ENCODE data around the gene NTM.
A peak's percentile ranks its signal among the peaks of the same experiment; 100 is the strongest.

The NTM gene

DNA sequence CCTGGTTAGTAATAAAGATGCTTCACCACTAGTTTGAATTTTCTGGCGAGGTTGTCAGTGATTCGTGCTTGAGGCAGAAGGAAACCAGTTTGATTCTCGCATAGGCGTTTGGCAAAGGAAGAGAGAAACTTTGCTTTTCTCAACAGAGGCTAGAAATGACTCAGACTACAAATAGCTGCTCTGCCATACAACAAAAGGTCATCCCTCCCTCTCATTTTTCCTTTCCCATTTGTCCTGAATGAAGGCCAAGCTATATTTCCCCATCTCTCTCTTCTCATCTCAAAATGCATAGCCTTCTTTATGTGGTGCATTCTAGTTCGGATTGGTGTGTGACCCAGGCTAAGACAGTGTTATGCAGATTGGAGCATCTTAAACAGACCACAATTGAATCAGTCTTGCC is 741.4 kb downstream of the NTM start:
- TF ChIP-seq, protein P1, sequence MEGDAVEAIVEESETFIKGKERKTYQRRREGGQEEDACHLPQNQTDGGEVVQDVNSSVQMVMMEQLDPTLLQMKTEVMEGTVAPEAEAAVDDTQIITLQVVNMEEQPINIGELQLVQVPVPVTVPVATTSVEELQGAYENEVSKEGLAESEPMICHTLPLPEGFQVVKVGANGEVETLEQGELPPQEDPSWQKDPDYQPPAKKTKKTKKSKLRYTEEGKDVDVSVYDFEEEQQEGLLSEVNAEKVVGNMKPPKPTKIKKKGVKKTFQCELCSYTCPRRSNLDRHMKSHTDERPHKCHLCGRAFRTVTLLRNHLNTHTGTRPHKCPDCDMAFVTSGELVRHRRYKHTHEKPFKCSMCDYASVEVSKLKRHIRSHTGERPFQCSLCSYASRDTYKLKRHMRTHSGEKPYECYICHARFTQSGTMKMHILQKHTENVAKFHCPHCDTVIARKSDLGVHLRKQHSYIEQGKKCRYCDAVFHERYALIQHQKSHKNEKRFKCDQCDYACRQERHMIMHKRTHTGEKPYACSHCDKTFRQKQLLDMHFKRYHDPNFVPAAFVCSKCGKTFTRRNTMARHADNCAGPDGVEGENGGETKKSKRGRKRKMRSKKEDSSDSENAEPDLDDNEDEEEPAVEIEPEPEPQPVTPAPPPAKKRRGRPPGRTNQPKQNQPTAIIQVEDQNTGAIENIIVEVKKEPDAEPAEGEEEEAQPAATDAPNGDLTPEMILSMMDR (IDR thresholded peaks at IDR 0.05; ENCODE audit: extremely low read depth, missing control alignments) = no peak
- DNase-seq (ENCODE audit: low spot score) = no peak

DNA sequence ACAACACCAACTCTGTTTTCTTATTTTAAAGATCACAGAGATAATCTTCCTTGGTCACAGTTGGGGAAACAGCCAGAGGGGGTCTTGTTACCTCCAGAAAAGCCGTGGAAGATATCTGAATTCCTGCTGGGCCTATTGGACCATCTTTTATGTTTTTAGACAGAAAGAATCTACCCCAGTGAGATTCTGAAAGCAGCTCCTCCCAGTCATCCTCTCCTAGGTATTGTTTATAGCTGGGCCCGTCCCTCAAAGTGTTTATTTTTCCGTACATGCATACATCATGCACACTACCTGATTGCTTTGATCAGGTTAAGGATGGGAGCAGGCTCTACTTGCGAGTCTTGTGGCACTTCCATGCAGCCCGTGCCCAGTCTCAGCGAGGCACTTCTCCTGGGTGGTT is 742.4 kb downstream of the NTM start:
- TF ChIP-seq, protein P1 (IDR thresholded peaks at IDR 0.05; ENCODE audit: extremely low read depth, missing control alignments) = no peak
- no peak for DNase-seq (ENCODE audit: low spot score)

DNA sequence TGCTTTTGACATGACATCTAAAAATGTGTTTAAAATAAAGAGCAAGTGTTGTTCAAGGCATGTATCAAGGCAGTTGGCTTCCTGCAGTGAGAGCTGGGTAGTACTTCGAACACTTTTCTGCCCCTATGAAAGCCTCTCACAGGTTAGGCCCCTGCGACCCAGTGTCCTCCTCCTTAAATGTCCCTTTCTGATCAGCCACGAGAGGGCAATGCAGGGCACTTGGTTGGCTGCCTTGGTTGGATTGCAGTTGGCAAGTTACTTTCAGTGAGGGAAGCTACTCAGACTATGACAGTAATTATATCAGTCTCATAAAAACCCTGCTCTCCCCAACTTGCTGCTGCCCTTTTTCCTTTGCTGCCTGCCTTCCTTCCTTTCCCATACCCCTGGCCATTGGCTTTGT is 743.8 kb downstream of the NTM start:
- DNase-seq (ENCODE audit: low spot score) = peak; percentile 17

DNA sequence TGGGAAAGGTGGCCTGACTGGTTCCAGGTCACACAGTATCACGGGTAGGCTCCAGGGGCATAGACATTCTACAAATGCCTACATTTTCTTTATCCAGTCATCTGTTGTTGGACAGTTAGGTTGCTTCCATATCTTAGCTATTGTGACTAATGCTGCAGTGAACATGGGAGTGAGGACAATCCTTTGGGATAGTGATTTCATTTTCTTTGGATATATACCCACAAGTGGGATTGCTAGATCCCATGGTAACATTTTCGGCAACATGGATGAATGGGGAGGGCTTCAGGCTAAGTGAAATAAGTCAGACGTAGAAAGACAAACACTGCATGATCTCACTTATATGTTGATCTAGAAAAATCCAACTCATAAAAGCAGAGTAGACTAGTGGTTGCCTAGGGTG is 744.3 kb downstream of the NTM start:
- TF ChIP-seq, protein P1 (IDR thresholded peaks at IDR 0.05; ENCODE audit: extremely low read depth, missing control alignments) = no peak
- no peak for DNase-seq (ENCODE audit: low spot score)

More for the DNA sequence above, 743.8 kb downstream of the NTM start:
- TF ChIP-seq, protein P1 (IDR thresholded peaks at IDR 0.05; ENCODE audit: extremely low read depth, missing control alignments) = no peak

DNA sequence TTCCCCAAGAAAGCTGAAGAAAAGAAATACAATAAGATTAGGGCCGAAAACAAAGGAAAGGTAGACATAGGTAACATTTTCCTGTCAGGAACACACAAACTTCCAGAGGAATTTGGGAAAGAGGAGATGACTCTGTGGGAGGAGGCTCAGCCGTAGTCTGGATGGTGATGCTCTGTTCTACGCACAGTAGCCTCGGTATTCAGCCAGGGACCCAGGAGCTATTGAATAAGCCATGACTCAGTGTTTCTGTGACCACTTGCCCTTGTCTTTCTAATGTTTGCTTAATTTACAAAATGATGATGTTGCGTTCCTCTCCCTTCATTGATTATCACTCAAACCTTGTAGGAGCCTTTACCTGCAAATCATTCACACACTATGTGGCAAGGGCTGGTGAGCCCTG is 745.0 kb downstream of the NTM start:
- TF ChIP-seq, protein P1 (IDR thresholded peaks at IDR 0.05; ENCODE audit: extremely low read depth, missing control alignments) = no peak

DNA sequence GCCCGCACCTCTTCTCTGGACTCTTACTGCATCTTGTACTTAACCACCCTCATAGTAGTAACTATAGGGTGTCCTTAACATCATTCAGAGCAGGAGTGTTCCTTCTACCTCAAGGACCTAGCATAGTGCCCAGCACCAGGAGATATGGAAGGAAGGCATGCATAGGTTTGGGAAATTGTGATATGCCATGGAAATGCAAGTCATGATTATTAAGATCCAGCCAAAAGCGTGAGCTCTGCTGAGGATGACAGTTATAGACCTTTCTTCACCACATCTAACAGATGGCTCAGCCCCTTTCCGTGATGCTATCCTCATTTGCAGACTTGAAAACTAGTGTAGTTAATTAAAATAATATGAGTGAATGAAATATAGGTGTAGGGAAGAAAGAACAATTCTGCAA is 746.1 kb downstream of the NTM start:
- TF ChIP-seq, protein P1 (IDR thresholded peaks at IDR 0.05; ENCODE audit: extremely low read depth, missing control alignments) = no peak
- no peak for DNase-seq (ENCODE audit: low spot score)

More for the DNA sequence above, 745.0 kb downstream of the NTM start:
- DNase-seq (ENCODE audit: low spot score) = no peak

DNA sequence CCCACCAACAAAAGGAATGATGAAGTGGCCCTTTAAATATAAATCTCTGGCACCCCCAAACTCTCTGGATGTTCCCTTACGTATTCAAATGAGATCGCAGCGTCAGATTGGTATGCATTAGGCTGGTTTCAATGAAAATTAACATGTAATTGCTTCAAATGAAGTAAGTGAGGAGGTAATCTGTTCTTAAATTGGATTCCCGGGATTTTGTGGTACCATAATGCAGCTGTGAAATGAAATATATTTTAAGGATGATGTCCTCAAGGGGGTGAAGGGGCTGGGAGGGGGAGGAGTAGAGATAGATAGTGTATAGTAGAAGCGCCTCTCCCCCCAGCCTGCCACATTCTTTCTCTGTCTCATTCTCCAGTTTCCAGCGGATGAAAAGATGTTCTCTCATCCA is 748.2 kb downstream of the NTM start:
- TF ChIP-seq, protein P1 (IDR thresholded peaks at IDR 0.05; ENCODE audit: extremely low read depth, missing control alignments) = no peak
- no peak for DNase-seq (ENCODE audit: low spot score)
